GM19463 (cell line): Measurements from ENCODE around the gene NR1I3.

Experiments
- ATAC-seq: cut with Tn5 transposase; IDR thresholded peaks from one replicate; pipeline ENCODE4 v1.9.1; 2021; ENCODE audit warnings: mild to moderate bottlenecking, moderate library complexity; ENCODE audit not compliant: unreplicated experiment

NR1I3 gene

GRCh38 chr1:161219078-161219892 is 18.7 kb downstream of the NR1I3 start:
- ATAC-seq = no peak

GRCh38 chr1:161218301-161219077 is 19.5 kb downstream of the NR1I3 start:
- ATAC-seq = no peak

GRCh38 chr1:161217831-161218230 is 20.2 kb downstream of the NR1I3 start:
- no peak for ATAC-seq

- ATAC-seq = peak; percentile 88
Observed at GRCh38 chr1:161216945-161217712, 20.9 kb downstream of the NR1I3 start.

GRCh38 chr1:161215076-161215475 is 22.9 kb downstream of the NR1I3 start, which contains the start of gene FCER1G:
TSS of gene FCER1G (plus strand) at chr1:161215295. CDS start at chr1:161215322, 27 bp downstream.
- no peak for ATAC-seq

DNA sequence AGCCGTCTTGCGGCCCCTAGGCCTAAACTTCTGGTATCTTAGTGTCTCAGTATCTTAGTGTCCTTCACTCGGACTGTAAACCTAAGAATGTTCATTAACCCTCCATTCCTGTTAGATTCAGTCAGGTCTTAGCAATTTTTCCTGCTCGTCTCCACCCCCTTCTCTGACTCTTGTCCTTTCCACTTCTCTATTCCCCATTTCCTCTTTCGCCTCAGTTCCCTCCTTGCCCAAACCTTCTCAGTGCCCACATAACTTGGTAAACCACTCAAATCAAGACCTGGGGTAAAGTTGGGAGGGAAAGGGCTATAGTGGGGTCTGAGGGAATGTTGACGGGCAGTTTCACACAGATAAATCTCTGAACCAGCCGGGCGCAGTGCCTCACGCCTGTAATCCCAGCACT is 23.6 kb downstream of the NR1I3 start:
- no peak for ATAC-seq

GRCh38 chr1:161209790-161210409 is 28.1 kb downstream of the NR1I3 start:
- ATAC-seq = no peak

DNA sequence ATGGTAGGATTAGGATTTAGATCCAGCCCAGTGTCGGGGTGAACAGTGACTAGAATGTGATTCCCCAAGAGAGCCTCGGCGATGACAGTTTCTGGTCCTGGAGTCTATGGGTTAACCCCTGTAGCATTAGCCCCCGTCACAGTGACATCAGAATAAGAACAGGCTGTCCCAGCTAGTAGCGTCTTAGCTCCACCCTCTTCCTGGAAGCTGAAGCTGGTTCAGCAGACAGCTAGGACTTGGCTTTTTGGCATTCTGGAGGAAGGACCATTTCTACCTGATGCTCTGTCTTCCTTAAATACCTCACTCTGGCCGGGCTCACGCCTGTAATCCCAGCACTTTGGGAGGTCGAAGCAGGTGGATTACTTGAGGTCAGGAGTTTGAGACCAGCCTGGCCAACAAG is 30.8 kb downstream of the NR1I3 start:
- ATAC-seq = no peak

GRCh38 chr1:161206411-161207140 is 31.4 kb downstream of the NR1I3 start:
- ATAC-seq = no peak

DNA sequence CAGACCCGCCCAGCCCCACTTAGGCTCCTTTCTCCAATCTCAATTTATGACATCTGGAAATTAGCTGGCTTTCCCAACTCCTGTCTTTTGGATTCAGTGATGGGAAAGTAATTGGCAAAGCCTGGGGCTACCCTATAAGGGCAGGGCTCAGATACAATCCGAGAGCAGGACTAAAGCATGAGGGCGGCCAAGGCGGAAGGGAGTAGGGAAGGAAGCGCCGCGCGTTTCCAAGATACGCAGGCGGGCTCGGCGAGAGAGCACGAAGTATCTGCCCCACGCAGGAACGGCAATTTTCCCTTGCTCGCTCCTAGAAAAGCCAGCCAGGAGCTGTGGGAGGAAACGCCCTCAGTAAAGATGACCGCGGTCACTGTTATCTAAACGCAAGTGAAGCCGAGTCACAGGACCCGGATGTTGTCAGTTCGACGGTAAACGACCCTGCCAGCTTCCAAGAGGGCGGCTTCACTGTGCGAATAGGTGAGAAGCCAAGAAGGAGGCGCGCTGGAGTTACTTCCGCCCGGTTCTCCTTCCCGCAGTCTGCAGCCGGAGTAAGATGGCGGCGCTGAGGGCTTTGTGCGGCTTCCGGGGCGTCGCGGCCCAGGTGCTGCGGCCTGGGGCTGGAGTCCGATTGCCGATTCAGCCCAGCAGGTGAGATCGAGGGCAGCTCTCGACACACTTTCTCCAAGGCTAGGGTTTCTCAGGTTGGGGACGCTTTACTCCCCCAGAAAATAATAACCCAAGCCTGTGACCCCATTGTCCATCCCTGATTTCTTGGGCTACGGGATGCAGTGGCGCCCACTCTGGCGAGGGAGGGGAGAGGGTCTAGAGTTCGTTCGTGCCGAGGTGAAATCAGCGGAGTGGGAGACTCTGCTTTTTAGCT is 35.9 kb downstream of the NR1I3 start, which contains the start of gene NDUFS2:
Gene NDUFS2 (plus strand): TSS at position 532 of the 877 bp plus-strand sequence. CDS start 19 bp downstream, at position 551.
- ATAC-seq = peak; percentile 98

DNA sequence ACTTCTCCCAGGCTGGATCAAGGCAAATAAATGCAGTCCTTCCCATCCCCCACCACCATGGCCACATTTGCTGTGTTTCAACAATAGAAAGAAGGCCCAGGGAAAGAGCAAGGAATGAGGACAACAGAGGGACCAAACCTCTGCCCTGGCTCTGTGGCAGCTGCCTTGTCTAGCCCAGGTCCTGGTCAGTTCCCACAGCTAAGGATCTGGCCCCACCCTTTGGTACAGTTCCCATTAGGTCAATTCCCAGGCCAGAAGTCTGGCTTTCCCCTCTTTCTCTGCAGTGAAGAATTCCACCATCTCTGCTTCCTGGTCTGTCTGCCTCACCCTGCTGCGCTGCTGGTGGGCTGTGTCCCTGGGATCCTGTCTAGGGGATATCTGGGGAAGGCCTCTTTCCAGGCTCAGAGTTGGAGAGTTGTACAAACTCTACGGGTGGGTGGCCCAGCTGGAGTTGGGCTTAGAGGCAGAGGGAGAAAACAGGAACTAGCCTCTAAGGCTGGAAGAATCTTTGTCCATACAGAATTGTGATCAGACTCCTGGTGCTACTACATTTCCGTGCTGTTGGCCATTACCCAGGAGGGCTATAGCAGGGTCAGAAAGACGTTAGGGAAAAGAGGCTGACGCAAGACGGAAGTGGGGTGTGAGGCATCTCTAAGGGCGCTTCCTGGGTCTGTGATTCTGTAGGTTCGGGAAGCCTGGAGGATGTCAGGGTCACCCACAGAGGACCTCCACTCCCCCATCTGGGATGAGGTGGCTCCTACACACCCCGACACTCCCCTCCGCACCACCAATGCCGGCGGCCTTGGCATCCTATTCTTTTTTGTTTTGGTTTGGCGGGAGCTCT is 36.8 kb downstream of the NR1I3 start:
- no peak for ATAC-seq

- no peak for ATAC-seq
Observed at GRCh38 chr1:161200421-161200991, 37.5 kb downstream of the NR1I3 start.

GRCh38 chr1:161199506-161200139 is 38.4 kb downstream of the NR1I3 start:
- no peak for ATAC-seq

GRCh38 chr1:161198897-161199431 is 39.0 kb downstream of the NR1I3 start, which contains the start of gene ADAMTS4:
TSS of gene ADAMTS4 (minus strand) at chr1:161199054. CDS start at chr1:161198627, 427 bp downstream.
- ATAC-seq = no peak

GRCh38 chr1:161198194-161198896 is 39.7 kb downstream of the NR1I3 start:
- no peak for ATAC-seq

DNA sequence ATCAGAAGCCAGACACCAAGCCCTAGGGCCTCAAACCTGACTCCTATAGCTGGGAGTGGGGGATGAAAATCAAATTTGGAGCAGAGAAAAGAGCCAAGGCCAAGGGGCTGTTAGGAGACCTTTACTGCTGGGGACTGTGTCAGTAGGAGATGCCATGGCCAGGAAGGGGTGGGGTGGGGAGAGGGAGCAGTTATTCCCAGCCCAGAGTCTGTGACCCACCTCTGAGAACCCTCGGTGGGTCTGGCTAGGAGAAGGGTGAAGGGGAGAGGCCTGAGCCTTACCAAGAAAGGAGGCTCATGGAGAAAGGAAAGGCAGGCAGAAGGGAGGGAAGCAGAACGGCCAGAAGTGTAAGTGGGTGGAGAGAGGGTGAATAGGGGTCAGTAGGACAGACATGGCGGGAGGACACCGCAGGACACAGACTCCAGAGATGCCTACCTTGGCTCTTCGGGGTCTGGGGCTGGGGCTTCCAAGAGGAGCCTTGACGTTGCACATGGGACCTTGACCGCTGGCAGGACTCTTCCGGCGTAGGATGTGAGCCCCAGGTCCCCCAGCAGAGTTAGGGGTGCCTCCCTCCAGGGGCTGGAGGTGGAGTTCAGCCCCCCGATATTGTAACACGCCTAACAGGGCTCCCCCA is 40.3 kb downstream of the NR1I3 start:
- no peak for ATAC-seq
